Measurements from ENCODE around the gene VPS51. TPM values are rescaled to one million over a fixed set of nuclear protein-coding genes. Genes with fewer than 3 reads are reported as not detected.

VPS51 gene
- total and polyA plus RNA-seq, 4 donors = 33.2 to 158 (median 83.9) TPM

GRCh38 chr11:65113839-65114238, 17.8 kb downstream of the VPS51 start:
- 28% methylated on average over 6 of the region's 6 CpGs for WGBS
- H3K36me3 ChIP-seq (ENCODE audit: control insufficient read depth in 4 of 4, insufficient read depth in 3 of 4, low read depth in 1 of 4, low read length in 3 of 4) = peaks cover 2 to 10% (median 6%) of the 10 kb centered on the region in 4 donors
- DNase-seq (ENCODE audit: low spot score) = no peak
- TF ChIP-seq TAF1 (conservative IDR thresholded peaks at IDR 0.05) (no peak), HNF4G (IDR thresholded peaks at IDR 0.05) (no peak), NR2F2 (IDR thresholded peaks at IDR 0.05) (no peak), JUND (IDR thresholded peaks at IDR 0.05) (peak; percentile 68 to 87), EGR1 (IDR thresholded peaks at IDR 0.05; ENCODE audit: low read depth in 2 of 2) (no peak), CTCF (IDR thresholded peaks at IDR 0.05; ENCODE audit: low read depth, low read length, missing input control) (no peak), MAX (IDR thresholded peaks at IDR 0.05) (peak; percentile 72), GABPA (IDR thresholded peaks at IDR 0.05 in 1 of 2, conservative IDR thresholded peaks at IDR 0.05 in 1 of 2) (peak in 1 of 2 donors; percentile 54), HNF4A (conservative IDR thresholded peaks at IDR 0.05) (peak in 1 of 2 donors; percentile 51), ATF3 (IDR thresholded peaks at IDR 0.05) (no peak), ZBTB33 (IDR thresholded peaks at IDR 0.05) (peak; percentile 38), YY1 (IDR thresholded peaks at IDR 0.05) (peak; percentile 37), FOXA1 (IDR thresholded peaks at IDR 0.05) (no peak), REST (IDR thresholded peaks at IDR 0.05) (peak; percentile 32), RXRA (IDR thresholded peaks at IDR 0.05) (peak; percentile 65 to 85), SP1 (IDR thresholded peaks at IDR 0.05) (peak; percentile 51), RAD21 (IDR thresholded peaks at IDR 0.05) (peak in 1 of 2 donors; percentile 7), FOXA2 (IDR thresholded peaks at IDR 0.05) (peak; percentile 25)
- peak overlapping the region; percentile 83 to 87 for H3K27ac ChIP-seq (ENCODE audit: low read depth in 1 of 2, low read length in 2 of 2)
- no peak overlapping the region for H3K4me3 ChIP-seq (ENCODE audit: low read depth in 1 of 3, low read length in 3 of 3)
- no peaks in the 10 kb centered on the region for H3K27me3 ChIP-seq (ENCODE audit: control insufficient read depth in 4 of 4, insufficient read depth in 4 of 4, low read length in 3 of 4)
- H3K9me3 ChIP-seq (ENCODE audit: control insufficient read depth in 4 of 4, low read length in 3 of 4) = no peaks in the 10 kb centered on the region
- H3K9ac ChIP-seq (ENCODE audit: low read depth in 1 of 2, low read length in 2 of 2) = peak overlapping the region in 1 of 2 donors; percentile 46
- peaks cover 26 to 72% (median 55%) of the 10 kb centered on the region in 4 donors for H3K4me1 ChIP-seq (ENCODE audit: control insufficient read depth in 4 of 4, insufficient read depth in 4 of 4, low read length in 3 of 4)

All from liver (tissue), 9 donors.